CD4-positive, alpha-beta T cell treated with Interleukin-2 at 100 ng/mL for 4 hours (primary cell): ENCODE measurements around the gene LCN12.

Experiments used
- DNase-seq: peaks from one replicate; pipeline ENCODE4 v3.0.0-alpha.2; 2020; ENCODE audit warnings: low spot score

LCN12 gene

GRCh38 chr9:136927343-136928271 lies 24.5 kb upstream of the LCN12 start:
- no peak for DNase-seq

- no peak for DNase-seq
These were observed 23.5 kb upstream of the LCN12 start for GRCh38 chr9:136928591-136928990.

GRCh38 chr9:136930014-136930413 lies 22.1 kb upstream of the LCN12 start:
- no peak for DNase-seq

DNA sequence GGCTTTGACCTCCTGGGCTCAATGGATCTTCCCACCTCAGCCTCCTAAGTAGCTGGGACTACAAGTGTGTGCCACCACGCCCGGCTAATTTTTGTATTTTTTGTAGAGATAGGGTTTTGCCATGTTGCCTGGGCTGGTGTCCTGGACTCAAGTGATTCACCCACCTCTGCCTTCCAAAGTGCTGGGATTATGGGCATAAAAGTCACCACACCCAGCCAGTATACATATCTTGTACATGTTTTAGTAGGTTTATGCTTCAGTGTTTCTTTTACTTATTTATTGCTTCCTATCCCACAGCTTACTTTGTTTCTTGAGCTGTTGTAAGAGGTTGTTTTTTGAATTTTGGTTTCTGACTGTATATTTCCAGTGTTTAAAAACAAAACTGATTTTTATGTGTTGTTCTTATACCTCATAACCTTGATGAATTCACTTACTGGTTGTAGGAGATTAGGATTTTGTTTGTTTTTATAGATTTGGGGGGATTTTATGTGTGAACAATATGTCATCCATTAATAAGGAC lies 20.4 kb upstream of the LCN12 start:
- DNase-seq, result no peak

DNA sequence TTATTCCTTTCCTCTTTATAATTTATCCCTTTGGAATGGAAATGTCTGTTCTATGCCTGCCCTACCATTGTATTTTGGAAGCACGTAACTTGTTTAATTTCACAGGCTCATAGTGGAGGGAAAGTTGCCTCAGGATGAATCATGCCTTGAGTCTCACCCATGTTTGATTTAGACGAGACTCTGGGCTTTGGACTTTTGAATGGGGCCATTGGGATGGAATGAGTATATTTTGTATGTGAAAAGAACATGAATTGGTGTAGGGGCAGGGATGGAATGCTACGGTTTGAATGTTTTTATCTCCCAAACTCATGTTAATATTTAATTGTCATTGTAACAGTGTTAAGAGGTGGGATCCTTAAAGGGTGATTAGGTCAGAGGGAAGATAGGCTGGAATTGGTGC lies 17.8 kb upstream of the LCN12 start:
- DNase-seq, result no peak

- DNase-seq, result no peak
These were observed 16.4 kb upstream of the LCN12 start for GRCh38 chr9:136935651-136936050.

DNA sequence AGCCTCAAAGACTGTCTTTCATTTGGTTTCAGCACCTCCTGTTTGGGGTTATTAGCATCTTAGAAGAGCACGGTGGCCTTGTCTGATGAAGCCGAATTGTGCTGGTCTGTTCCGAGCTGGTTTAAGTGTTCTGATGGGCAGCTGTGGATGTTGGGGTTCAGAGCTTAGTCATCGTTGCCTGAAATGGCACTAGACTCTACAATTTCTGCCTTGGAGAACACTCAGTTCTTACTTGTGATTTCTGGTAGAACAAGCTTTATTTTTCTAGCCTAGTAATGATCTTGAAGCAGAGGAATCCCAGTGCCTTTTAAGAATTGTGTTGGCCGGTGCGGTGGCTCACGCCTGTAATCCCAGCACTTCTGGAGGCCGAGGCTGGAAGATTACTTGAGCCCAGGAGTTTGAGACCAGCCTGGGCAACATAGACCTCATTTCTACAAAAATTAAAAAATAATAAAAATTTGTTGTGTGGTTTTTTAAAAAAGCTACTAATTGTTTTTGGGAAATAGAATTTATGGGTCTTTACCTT lies 15.4 kb upstream of the LCN12 start:
- no peak for DNase-seq

GRCh38 chr9:136937186-136938001 lies 14.7 kb upstream of the LCN12 start:
- no peak for DNase-seq

DNA sequence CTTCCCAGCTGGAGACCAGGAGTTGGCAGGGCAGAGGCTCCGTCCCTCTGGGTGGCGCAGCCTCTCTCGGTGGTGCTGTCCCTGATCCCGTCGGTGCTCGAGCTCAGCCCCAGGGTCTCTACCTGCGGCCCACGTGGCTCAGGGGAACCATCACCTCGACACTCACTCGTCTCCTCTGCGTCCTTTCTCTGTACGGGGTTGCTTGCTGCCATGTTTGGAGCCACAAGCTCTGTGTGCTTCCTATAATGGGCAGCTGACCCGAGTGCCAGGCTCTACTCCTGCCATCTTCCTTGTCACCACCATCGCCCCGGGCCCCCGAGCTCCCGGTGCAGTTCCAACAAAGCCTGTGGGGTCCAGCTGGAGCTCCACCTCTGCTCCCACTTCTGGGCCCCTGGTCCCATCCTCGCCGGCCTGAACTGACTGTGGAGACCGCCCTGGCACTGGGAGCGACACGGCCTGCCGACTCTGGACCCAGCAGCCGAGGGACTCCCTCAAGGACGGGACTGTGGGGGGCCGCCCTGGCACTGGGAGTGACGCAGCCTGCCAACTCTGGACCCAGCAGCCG lies 12.6 kb upstream of the LCN12 start:
- no peak for DNase-seq

DNA sequence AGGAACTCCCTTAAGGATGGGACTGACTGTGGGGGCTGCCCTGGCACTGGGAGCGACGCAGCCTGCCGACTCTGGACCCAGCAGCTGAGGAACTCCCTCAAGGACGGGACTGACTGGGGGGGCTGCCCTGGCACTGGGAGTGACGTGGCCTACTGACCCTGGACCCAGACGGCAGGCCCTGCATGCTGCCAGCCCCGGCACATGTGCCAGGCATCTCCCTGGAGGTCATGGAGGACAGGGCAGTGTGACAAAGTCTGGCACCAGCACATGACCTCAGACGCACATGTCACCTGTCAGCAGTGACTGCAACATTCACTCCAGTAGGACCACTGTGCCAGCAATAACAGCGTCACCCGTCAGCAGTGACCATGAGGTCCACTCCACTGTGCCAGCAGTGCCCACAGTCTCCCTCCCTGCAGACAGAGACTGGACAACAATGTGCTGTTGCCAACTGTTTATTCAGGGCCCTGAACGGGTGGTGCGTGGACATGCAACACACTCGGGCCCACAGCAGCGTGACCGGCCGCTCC lies 12.0 kb upstream of the LCN12 start:
- DNase-seq, result no peak

DNA sequence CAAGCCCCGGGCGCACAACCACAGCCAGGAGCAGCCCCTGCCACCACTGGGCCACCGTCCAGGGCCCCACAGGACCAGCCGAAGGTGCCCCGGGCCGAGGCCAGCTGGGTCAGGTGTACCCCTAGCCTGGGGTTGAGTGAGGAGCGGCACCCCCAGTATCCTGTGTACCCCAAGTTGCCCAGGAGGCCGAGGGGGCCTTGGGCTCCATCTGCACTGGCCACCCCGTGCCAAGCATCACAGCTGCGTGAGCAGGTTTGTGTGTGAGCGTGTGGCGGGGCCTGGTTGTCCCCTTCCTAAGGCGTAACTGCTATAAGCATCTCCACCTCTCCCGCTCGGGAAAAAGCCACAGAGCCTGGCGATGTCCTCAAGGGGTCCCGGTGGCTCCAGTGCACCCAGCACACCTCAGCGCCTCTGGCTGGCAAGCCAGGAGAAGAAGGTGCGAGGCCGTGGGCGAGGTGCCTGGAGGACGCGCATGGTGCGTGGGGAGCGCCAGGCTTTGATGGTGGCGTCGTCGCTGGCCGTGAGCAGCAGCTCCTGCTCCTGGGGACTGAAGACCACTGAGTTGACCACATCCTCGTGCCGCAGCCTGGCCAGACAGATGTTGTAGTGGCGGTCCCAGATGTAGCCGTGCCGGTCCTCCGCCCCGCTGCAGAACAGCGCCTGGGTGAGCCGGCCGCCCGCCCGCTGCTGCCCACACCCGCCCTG lies 11.4 kb upstream of the LCN12 start:
- DNase-seq, result no peak

DNA sequence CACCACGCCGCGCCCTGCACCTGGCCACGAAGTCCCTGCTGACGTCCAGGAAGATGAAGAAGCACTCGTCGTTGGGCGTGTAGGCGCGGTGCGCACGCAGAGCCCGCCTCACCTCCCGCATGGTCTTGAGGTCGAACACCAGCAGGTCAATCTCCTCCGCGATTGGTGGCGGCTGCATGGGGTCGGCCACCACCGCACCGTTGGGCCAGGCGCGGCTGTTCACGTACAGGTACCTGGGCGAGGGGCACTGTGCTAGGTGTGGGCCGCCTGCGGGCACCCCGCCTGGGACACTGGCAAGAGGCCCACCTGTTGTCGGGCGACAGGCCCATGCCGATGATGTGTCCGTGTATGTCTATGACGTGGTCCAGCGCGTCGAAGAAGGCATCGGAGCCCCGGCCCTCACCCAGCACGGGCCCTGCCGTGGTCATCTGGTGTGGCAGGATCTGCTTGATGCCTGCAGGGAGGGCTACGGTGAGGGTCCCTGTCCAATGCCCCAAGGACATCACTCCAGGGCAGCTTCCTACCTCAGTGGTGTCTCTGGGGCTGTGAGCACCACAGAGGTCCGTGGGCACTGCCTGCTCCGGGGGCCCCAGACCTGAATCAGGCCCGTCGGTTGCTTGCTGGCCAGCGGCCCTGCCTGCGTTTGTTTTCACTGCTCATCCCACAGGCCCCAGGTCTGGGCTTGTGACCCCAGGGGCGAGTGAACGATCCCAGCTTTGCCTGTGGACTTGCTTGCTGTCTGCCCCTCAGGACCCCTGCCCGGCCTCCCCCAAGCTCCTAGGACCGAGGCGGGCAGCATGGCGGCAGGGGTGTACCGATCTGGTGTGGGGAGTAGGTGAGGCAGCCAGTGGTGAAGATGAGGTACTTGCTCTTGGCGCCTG lies 10.6 kb upstream of the LCN12 start:
- no peak for DNase-seq

DNA sequence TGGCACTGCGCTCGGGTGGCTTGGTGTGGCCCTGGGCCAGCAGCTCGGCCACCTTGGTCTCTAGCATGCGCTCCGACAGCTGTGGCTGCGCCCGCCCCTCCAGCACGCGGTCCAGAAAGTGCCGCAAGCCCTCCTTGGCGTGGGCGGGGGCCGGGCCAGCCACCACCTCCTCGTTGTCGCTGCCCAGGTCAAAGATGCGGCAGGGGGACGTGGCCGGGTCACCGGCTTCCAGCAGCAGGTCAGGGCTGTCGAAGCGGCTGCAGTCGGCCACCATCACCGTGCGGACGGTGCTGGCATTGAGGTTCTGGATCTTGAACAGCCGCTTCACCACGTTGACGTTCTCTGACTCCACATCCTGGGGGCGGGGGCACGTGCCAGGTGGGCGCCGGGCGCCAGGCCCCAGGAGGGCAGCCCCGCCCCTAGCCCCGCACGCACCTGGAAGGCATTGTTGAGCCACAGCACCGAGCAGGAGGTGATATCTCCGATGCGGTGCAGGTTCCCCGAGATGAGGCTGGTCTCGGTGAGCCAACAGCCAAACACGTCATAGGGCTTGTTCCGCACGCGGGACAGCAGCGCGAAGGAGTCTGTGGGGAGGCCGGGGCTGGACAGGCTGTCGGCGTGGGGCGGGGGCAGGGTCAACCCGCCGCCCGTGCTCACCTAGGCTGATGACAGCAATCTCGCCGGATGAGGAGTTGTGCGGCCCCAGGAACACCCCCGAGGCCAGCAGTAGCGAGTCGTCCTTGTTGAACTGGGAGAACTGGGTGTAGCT lies 9.8 kb upstream of the LCN12 start:
- no peak for DNase-seq

- no peak for DNase-seq
These were observed 9.2 kb upstream of the LCN12 start for GRCh38 chr9:136942881-136943230.

DNA sequence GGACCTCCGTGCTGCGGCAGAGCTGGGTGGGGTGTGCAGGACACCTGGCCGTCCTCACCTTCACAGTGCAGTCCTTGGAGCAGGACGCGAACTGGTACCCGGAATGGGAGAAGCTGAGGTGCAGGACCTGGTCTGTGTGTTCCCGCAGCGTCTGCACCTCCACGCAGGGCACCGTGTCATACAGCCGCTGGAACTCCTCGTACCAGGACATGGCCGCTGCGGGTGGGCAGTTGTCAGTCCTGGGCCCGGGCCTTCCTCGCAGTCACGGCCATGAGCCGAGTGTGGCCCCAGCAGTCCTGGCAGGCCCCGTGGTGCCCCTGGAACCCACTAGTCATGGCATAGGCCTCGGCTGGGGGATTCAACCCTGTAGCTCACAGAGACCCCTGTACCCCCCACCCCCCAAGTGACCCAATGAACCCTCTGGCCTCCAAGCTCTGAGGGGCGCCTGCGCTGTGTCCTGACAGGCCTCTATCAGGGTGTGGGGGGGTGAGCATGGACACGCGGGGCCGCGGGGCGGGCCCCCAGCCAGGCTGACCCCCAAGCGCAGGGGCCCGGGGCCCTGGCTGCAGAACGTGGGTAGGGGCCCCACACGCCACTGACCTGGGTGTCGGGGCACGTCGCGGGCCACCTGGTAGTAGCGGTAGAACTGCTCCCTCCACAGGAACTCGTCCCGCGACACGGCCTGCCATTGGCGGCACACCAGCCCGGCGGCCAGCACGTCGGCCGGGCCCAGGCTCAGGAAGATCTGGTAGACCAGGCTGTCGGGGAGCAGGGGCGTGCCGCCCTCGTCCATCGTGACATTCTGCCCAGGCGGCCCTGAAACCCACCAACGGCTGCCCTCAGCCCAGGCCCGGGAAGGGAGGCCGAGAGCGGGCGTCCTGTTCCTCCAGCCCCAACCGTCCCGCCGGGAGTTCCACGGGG lies 8.5 kb upstream of the LCN12 start:
- no peak for DNase-seq

GRCh38 chr9:136944212-136944518 lies 7.9 kb upstream of the LCN12 start:
- no peak for DNase-seq

DNA sequence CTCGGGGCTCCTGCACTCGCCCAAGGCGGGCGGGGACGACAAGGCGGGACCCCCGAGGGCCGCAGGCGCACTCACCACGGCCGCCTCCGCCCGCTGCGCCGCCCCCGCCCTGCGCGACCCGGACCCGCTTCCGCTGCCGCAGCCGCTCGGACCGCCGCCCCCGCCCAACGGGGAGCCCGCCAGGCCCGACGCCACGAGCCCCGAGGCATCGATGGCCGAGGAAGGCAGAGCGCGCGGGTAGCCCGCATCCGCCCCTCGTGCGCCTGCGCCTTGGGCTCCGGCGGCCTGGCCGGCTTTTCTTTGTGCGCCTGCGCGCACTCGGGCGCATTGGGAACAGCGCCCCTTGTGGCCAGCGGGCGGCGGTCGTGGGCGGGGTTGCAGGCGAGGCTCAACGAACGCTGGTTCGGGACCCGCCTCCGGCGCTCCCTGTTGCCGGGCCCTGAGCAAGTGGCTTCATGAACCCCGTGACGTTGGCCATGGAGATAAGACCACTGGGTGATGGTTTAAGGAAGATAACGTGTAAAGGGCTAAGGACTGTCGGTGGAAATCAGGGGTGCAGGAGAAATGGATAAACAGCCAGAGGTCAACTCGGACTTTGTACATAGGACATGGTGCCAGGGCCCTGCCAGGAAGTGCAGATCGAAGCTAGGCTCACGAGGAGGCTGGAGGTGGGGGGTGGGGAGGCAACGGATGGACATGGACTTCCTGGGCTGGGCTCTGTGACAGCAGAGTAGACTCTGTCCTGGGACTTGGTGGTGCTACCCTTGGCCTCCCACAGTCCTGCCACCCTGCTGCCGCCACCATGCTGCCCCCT lies 7.3 kb upstream of the LCN12 start, which contains the start of the genes C8G and FBXW5:
TSS of gene C8G (plus strand) at position 725 of the 814 bp plus-strand sequence. CDS start at position 803, 78 bp downstream.
TSS of gene FBXW5 (minus strand) at position 220 of the 814 bp plus-strand sequence. CDS start 655 bp downstream, outside the sequence.
- peak; percentile 94 for DNase-seq
